GM12872 (cell line): Measurements from ENCODE around the gene VPS13D.

Experiments
- CTCF ChIP-seq: IDR thresholded peaks from 3 replicates; pipeline ENCODE4 v1.5.1; 2011; ENCODE audit warnings: low read depth, mild to moderate bottlenecking, low read length, moderate library complexity; ENCODE audit not compliant: insufficient read depth

Gene VPS13D

GRCh38 chr1:12228979-12229378, 851 bp upstream of the VPS13D start:
- TF ChIP-seq CTCF = no peak

- TF ChIP-seq CTCF = no peak
Measured at GRCh38 chr1:12229386-12229834, 420 bp upstream of the VPS13D start.

GRCh38 chr1:12230549-12231275, 882 bp downstream of the VPS13D start:
- no peak for TF ChIP-seq CTCF

GRCh38 chr1:12231276-12231595, 1.4 kb downstream of the VPS13D start:
- TF ChIP-seq CTCF = no peak

GRCh38 chr1:12232221-12232620, 2.4 kb downstream of the VPS13D start:
- no peak for TF ChIP-seq CTCF

- TF ChIP-seq CTCF = peak; percentile 52; the same call in 2 of the 3 replicates
Measured at GRCh38 chr1:12244078-12244477, 14.2 kb downstream of the VPS13D start.

GRCh38 chr1:12244585-12244984, 14.8 kb downstream of the VPS13D start:
- no peak for TF ChIP-seq CTCF
